ENCODE data around the gene F8A2.
"Not testable (repeated sequence)": the region's sequence is repeated elsewhere in the genome, so short reads cannot be mapped to it uniquely, and the experiment has no call there.

F8A2 gene

DNA sequence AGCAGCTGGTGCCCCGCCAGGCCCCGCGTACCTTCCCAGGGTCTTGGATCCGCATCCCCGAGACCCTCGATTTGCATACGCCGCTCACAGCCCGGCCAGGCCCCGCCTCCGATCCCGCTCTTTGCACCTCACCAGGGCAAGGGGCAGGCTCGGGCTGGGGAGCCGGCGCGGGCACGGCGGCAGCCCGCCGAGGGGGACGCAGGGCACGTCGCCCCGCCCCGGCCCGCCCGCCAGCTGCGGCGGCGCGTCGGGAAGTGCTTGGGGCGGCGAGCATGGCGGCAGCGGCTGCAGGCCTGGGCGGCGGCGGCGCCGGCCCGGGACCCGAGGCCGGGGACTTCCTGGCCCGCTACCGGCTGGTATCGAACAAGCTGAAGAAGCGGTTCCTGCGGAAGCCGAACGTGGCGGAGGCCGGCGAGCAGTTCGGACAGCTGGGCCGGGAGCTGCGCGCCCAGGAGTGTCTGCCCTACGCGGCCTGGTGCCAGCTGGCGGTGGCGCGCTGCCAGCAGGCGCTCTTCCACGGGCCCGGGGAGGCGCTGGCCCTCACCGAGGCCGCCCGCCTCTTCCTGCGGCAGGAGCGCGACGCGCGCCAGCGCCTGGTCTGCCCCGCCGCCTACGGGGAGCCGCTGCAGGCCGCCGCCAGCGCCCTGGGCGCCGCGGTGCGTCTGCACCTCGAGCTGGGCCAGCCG lies at the start of gene F8A2:
TSS of gene F8A2 (plus strand) at position 253 of the 686 bp plus-strand sequence. CDS start at position 273, 20 bp downstream.
- DNase-seq = not testable (repeated sequence)

DNA sequence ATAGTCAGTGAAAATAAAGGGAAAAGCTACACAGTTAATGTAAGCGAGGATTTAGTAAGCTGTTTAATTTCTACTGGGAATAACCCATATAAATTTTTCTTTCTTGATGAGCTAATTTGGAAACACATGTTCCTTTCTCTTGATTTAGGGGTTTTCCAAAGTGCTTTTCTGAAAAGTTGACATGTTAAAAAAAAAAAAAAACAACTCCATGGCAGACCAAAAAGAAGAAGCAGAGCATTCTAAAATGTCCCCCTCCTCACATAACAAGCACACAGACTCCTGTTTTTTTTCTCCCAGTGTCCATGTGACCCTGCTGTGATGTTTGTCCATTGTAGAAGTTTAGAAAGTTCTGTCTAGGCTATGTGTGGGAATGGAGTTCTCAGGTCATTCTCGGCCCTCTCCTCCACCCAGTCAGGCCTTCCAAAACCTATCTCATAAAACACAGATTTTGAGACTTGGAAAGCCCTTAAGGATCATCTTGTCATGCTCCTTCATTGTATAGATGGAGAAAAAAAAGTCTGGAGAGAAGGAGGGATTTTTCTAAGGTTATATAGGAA lies 48.3 kb upstream of the F8A2 start:
- no peak for DNase-seq

DNA sequence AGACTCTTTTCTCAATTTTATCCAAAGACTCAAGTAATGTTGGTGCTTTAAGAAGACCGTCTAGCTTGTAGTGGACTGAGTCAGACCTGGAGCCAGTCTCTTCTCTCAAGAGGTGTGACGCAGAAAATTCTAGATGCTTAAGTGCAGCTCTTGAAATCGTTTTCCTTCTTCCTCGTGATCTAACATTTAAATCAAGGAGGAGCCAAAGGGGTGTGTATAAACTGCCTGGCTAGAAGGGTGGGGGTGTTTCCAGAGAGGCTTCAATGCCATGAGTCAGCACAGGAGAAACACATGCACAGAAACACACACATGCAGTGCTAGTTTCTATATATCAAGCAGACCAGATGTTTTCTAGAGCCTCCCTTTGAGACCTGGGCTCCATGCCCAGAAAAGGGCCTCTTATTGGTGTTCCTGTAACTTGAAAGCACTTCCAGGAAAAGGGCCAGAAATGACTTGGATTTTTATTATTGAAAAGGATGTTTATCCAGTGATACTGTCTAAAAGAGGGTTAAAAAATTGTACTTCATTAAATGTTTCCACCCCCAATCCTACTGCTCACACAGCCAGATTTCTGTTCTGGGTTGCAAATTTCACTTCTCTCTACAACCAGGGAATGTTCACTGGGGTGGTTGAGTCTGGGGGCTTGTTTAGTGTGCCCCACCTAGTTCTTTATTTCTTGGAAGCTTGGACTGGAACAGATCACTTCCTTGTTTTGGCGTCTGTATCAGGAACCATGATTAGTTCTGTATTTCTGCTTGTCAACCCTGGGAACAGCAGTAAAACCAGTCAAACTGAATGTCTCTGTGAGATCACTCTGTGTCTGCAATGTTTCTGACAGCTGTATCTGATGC lies 47.2 kb upstream of the F8A2 start, which contains the start of gene CLIC2:
TSS of gene CLIC2 (minus strand) at position 129 of the 851 bp plus-strand sequence. CDS start 187 bp downstream, outside the sequence.
- DNase-seq = no peak

GRCh38 chrX:155335337-155335712 lies 46.6 kb upstream of the F8A2 start:
- DNase-seq = not testable (repeated sequence)

GRCh38 chrX:155345689-155346088 lies 36.2 kb upstream of the F8A2 start:
- DNase-seq = not testable (repeated sequence)

DNA sequence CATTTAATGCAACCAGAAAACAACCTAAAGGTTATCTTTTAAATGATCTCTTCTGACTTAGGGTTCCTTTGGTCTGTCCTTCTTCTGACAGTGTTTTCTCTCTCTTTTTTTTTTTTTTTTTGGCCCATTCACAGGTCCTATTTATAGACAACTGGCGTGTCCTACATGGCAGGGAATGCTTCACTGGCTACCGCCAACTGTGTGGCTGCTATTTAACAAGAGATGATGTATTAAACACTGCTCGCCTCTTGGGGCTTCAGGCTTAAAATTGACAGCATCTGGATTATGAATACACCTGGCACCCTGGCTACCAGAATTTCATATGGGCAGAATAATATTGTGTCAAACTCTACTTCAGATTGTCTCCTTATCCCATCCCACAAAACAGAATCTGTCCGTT lies 32.4 kb upstream of the F8A2 start:
- not testable (repeated sequence) for DNase-seq

DNA sequence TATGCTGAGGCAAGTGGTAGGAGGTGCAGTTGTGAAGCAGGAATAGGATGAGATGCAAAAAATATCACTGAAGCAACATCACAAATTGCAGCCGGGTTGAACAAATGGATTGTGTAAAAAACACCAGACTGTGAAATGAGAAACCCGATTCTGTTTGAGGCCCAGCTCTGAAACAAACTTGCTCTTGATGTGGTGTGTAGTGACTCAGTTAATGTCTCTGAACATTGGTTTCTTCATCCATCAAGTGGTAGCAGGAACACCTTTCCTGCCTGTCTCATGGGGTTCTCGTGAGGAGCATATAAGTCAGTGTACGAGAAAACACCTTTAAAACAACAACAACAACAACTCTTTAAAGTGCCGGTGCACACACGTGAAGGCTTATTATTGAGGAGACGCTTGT lies 18.2 kb upstream of the F8A2 start:
- DNase-seq = not testable (repeated sequence)

DNA sequence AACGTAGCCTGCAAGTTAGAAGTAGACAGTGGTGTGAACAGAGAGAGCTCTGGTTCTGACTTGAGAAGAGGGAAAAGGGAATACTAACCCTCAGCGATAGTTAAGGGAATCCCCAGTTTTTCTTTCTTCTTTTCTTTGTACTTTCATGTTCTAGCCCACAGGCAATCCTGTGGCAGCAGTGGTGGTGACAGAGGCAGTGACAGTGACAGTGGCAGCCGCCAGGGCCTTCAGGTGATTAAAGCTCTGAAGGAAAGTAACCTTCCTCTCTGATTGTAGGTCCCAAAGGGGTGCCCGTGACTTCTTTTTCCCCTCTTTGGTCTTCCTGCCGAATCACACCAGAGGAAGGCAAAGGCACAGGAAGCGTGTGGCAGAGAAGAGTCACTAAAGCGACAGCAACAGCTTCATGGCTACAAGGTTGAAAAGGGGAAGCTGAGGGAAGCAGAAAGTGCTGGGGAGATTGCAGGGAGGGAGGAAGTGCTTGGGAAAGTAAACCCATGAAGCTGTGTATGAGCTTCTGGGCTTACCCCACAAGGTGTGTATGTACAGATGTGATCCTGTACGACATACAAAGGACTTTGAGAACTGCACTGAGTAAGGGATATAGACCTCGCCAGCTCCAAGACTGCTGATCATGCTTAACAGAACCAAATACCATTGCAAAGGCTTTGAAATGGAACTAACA lies 8.0 kb upstream of the F8A2 start:
- not testable (repeated sequence) for DNase-seq

DNA sequence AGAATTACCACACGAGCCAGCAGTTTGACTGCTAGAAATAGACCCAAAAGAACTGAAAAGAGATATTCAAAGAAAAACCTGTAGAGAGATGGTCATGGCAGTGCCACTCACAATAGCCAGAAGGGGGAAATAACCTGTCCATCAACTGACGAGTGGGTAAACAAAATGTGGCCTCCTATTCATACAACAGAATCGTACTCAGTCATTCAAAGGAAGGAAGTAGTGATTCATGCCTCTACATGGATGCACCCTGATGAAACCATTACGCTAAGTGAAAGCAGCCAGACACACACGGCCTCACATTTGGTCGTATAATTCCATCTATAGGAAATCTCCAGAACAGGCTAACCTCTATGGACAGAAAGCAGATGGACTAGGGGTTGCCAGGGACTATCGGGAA lies 2.1 kb upstream of the F8A2 start:
- DNase-seq = not testable (repeated sequence)

DNA sequence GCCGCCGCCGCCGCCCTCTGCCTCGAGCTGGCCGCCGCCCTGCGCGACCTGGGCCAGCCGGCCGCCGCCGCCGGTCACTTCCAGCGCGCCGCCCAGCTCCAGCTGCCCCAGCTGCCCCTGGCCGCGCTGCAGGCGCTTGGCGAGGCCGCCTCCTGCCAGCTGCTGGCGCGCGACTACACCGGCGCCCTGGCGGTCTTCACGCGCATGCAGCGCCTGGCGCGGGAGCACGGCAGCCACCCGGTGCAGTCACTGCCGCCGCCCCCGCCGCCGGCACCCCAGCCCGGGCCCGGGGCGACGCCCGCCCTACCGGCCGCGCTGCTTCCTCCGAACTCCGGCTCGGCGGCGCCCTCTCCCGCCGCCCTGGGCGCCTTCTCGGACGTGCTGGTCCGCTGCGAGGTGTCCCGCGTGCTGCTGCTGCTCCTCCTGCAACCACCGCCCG lies 653 bp downstream of the F8A2 start:
- DNase-seq = not testable (repeated sequence)

GRCh38 chrX:155389634-155390033 lies 7.7 kb downstream of the F8A2 start:
- DNase-seq = no peak

DNA sequence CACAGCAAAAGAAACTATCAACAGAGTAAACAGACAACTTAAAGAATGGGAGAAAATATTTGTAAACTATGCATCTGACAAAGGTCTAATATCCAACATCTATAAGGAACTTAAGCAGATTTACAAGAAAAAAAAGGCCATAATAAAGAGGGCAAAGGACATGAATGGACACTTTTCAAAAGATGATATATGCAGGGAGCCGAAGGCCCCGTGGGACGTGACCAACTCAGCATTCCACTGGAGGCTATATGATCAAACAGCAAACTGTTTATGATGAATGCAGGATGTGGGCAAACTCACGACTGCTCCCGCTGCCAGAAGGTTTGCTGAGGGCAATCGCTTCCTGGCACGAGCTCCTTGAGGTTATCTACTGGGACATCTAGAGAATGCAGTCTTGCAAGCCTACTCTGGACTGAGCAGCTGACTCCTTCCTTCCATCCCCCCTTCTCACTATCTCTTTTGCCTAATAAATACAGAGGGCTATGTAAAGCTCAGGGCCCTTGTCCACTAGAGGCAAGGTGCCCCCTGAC lies 12.9 kb downstream of the F8A2 start:
- not testable (repeated sequence) for DNase-seq

DNA sequence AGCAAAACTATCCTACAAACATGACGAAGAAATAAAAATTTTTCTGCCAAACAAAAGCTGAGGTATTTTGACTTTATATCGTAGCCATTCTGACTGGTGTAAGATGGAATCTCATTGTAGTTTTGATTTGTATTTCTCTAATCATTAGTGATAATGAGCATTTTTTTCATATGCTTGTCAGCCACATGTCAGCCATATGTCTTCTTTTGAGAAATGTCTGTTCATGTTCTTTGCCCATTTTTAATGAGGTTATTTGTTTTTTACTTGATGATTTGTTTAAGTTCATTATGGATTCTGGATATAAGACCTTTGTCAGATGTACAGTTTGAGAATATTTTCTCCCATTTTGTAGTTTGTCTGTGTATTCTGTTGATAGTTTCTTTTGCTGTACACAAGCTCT lies 24.5 kb downstream of the F8A2 start:
- DNase-seq = no peak

- DNase-seq = no peak
These were observed 35.9 kb downstream of the F8A2 start for GRCh38 chrX:155417769-155418168.

Data from NCI-H510A treated with DMSO at 0.1 percent for 48 hours (cell line).